Cerebellar nuclear complex (tissue), 1 donor: ENCODE measurements around the gene ANKRD13C.
A peak's percentile ranks its signal among the peaks of the same experiment; 100 is the strongest.

Experiments used
- DNase-seq, 2 experiments: peaks; one replicate each; lab custom pipeline; 2025; lab: John Stamatoyannopoulos, UW

Gene ANKRD13C

DNA sequence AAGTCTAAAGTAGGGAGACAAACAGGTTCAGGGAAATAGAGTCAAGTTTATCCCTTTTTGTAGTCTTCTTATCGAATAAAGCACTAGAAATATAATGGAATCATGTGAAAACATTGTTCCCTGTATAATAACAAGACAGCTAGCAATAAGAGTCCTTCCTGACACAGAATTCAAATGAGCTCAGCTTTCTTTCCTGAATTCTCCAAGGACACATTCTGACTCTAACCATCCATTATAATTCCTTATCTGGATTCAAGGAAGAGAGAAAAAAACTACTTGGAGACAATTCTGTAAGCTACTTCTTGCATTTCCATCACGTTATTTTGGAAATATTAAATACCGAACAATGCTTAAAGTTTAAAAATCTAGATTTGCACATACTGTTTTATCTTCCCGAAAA, 58.8 kb downstream of the ANKRD13C start:
- DNase-seq, result no peak

DNA sequence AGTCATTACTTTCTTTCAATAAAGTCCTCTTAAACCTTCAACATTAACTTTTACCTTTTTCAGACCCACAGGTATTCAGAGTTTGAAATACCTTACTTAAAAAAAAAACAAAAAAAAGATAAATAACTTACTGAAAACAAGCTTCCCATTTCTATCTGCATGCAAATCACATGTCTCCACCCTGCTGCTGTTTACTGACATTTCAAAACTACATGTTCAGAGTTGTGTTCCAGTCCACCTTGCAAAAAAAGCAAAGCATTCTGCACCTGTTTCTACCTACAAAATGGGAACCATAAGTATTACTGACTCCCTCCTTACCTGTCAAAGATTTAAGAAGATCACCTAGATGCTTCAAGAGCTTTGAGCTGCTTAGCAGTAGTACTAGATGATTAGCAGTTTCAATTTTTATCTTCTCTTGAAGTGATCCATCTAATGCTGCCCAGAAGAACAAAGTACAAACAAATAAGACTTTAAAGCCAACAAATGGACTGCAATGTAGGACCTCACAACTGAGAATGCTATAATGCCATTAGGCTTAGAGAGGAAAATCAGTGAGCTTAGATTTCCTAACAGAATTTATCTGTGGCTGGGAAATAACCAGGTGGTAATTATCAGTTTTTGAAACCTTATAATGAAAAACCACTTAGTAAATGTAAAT, 61.2 kb downstream of the ANKRD13C start:
- DNase-seq, result no peak

DNA sequence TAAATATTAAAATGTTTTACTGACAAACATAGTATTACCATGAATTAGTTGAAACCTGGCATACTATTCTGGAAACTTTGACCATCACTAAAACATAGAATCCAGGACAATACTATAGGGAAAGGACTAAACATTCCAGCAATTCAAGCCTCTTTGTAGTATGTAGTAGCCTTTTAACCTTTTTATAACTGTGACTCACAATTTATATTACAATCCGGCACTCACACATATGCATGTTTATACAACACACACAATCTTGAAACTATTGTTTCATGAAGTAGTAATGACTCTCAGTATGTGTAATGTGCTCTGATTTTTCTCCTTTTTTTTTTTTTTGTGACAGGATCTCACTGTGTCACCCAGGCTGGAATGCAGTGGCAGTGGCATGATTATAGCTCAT, 64.3 kb downstream of the ANKRD13C start:
- DNase-seq, result no peak

DNA sequence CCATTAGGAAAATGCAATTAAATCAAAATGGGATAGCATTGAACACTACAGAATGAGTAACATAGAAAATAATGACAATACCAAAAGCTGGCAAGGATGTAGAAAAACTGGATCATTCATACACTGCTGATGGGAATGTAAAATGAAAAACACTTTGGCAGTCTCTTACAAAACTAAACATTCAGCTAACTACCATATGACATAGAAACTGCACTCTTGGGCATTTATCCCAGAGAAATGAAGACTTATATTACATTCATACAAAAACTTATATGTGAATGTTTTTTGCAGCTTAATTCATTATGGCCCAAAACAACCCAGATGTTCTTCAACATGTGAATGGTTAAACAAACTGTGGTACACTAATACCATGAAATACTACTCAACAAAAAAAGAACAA, 66.4 kb downstream of the ANKRD13C start:
- no peak for DNase-seq

DNA sequence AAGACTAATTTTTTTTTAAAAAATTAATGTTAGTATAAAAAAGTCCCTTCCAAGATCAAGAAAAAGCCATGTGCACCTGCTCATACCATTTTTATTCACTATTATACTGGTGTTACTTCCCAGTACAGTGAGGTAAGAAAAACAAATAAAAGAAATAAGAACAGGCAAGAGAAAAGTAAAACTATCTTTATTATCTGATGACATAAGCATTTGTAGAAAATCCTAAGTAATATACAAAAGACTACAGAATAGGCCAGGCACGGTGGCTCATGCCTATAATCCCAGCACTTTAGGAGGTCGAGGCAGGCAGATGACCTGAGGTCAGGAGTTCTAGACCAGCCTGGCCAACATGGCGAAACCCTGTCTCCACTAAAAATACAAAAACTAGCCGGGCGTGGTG, 68.1 kb downstream of the ANKRD13C start:
- no peak for DNase-seq

DNA sequence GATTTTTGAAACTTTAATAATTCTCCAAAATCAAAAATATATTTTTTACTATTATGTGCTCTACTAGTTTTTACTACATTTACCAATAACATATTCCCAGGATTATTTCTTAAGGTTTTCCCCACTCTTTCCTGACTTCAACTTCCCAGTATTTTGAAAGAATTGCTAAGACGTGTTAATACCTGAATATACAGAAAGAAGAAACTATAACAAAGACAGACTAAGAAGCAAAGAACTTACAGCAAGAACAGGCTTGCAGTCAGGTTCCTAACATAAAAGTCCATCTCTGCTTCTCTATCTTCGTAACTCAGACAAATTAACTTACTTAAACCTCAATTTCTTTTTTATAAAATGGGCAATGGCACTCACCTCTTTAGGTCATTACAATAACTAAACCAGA, 70.2 kb downstream of the ANKRD13C start:
- no peak for DNase-seq

DNA sequence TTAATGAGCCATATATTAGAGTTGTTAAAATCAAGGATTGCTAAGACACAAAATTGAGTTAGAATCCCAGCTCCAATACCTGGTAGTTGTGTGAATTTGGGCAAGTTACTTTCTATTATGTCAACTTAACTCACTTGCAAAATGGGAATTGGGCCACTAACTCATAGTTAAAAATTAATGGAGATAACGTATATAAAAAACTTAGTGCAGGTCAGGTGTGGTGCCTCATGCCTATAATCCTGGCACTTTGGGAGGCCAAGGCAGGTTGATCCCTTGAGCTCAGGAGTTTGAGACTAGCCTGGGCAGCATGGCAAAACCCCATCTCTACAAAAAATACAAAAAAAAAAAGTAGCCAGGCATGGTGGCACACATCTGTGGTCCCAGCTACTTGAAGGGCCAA, 75.8 kb downstream of the ANKRD13C start:
- no peak for DNase-seq

DNA sequence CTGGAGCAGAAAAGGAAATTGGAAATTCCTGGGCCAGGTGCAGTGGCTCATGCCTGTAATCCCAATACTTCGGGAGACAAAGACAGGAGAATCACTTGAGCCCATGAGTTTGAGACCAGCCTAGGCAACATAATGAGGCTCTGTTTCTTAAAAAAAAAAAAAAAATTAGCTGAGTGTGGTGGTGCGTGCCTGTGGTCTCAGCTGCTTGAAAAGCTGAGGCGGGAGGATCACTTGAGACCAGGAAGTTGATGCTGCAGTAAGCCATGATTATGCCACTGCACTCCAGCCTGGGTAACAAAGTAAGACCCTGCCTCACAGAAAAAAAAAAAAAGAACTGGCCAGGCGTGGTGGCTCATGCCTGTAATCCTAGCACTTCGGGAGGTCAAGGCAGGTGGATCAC, 76.6 kb downstream of the ANKRD13C start:
- DNase-seq, result no peak

DNA sequence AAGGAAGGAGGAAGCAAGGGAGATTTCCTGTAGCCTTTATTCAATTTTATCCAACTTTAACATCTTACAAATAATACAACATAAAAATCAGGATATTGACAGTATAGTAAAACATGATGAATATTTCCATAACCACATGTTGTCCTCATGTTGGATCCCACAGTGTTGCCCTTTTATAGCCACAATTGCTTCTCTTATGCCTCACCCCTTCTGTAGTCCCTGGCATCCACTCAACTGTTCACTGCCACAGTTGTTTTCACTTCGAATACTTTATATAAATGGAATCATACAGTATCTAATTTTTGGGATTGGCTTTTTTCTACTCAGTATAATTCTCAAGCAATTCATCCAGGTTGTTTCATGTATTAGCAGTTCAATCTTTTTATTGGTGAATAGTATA, 88.6 kb downstream of the ANKRD13C start:
- no peak for DNase-seq

DNA sequence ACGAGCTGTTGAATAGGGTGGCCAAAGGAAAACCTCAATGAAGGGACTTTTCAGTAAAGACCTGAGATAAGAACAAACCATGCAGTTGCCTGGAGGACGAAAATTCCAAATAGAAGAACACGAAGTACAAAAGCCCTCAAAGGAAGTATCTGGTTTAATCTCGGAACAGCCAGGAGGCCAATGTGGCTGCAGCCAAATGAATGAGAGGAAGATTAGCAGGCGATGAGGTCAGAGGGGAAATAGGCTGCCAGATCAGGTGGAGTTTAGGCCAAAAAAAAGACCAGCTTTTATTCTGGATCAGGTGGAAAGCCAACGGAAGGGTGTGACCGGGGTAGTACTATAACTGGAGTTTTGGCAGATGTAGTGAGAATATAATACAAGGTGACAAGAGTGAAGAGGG, 89.7 kb downstream of the ANKRD13C start:
- no peak for DNase-seq

DNA sequence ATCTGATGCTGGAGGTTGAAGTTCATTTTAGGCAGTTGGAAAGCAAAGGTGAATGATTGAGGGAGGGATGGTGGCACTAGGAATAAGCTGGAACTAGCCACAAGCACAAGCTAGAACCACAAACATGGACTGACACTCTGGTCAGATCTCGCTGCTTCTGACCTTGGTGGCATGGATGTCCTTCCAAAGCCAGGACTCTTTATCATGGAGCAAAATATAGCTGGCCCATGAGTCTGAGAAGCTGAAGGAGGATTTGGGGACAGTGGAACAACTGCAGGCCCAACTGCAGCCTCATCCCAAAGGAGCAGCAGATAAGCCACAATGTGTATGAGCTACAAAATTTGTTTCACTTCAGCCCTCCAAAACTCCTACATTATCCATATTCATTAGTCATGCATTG, 97.9 kb downstream of the ANKRD13C start:
- DNase-seq, result no peak

DNA sequence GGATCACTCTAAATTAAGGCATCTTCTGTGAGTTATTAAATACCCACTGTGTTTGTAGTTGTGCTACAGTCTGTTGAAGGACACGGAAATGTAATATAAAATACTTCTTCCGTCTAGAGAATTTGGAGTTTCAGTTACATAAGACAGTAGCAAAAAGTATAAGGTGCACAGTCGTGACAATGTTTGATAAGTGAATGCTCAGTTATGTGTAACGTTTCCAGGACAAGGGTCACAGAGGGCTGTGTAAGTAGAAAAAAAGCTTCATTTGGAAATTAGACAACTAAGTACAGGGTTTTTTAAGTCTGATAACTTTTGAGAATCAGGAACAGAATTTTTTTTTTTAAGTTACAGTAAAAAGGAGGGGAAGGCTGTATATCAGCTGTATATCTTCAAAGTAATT, 105.8 kb downstream of the ANKRD13C start:
- DNase-seq, result no peak

DNA sequence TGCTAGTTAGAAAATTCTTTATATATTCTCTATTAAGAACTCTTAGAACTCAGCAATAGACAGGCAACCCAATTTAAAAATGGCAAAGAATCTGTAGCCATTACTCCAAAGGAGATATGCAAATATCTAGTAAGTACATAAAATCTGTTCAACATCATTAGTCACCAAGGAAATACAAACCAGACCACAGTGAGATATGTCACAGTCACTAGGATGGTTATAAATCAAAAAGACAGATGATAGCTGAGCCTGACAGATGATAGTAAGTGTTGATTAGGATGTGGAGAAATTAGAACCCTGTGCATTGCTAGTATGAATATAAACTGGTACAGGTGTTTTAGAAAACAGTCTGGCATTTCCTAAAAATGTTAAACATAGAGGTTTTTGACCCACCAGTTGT, 106.8 kb downstream of the ANKRD13C start:
- DNase-seq, result no peak

DNA sequence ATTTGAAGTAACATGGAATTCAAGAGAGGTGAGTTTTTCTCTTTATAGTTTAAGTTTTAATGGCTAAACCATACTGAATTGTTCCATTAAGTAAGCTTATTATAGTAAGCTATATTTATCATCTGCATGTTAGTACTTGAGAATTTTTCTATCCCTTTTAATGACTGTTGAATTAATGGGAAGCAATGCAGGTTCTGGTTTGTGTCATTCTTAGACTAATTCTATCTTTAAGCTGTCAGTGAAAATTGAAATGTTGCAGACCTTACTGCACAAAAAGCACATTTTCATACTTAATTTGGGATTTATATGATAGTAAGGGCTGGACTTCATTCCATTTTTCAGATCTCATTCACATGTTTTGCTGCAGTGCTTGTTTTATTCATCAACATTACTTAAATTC, 107.4 kb downstream of the ANKRD13C start:
- no peak for DNase-seq

DNA sequence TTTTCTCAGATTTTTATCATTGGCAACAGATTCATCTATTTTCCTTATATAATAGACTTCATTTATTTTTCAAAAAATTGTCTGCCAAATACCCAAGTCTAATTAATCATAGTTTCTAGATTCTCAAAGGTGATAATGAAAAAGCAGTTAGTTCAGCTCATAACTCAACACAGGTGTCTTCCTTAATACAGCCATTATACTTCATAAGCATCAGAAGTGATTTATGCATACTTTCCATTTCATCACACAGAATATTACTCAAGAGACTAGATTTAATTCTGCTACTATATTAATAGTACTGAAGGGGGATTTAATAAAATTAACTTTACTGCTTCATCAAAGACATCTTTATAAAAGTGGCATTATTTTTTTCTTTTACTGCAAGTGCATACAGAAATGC, 114.6 kb downstream of the ANKRD13C start:
- no peak for DNase-seq

DNA sequence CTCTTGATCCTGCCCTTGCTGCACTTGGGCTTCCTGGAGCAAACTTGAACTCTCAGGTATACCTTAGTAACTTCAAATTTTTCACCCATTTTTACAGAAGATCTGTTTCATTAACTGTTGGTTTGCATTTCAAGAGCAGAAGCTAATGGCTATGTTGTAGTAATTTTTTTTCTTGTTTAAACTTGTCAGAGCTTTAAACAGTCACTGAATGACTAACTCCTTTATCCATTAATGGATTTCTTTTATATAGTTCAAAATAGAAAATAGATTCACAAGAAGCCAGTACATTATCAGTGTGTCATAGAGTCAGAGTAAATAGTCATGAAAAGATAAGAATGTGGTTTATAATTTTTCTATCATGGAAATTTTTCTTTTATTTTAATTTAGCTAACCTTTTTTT, 119.8 kb downstream of the ANKRD13C start:
- DNase-seq, result no peak

DNA sequence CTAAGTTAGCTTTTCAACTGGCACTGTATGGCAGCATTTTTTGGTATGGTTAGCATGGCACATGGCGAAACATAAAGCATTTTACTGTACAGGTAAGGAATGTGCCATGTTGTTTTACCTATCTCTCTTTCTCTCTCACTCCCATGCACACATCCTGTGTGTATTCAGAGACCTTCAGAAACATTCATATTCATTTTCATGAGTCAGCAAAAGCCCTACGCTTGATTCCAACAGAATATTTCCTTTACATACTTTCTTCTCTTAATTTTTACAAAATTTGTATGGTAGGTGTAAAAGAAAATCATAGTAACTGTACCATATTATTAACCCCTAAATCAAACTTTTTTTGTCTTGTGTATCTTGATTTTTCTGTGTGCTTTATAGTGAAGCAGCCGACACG, 123.0 kb downstream of the ANKRD13C start:
- no peak for DNase-seq

DNA sequence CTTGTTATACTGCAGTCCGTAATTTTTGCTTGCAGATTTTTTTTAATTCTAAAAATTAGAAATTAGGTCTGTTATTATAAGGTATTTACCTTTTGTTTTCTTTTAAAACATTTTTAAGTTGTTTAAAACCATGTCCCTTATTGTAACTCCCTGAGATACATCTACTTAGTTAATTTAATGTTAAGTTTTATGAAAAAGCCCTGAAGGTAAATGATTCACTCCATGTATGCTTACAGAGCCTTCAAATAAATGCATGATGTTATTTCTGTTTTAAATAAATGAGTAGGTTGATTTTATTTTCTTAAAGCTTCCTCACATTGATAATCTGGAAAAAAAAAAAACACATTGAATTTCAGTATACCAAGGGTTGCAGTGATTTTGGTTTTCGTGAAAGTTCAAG, 125.9 kb downstream of the ANKRD13C start:
- no peak for DNase-seq

DNA sequence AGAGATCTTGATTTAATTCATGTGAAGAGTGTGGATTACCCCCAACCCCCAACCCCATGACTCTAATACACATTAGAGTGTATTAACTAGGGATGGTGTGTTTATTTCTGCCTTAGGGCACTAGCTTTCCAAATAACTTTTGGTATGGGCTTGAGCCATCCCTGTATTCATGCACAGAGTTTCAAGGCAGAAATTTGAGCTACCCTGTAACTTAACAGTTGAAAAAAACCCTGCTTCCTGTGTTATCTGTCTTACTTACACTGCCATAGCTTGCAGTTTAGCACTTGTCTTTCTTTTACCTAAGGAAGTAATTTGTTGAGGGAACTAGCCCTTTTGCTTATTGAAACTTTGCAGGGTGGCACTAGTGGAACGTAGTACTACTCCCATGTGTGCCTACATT, 127.1 kb downstream of the ANKRD13C start:
- no peak for DNase-seq

DNA sequence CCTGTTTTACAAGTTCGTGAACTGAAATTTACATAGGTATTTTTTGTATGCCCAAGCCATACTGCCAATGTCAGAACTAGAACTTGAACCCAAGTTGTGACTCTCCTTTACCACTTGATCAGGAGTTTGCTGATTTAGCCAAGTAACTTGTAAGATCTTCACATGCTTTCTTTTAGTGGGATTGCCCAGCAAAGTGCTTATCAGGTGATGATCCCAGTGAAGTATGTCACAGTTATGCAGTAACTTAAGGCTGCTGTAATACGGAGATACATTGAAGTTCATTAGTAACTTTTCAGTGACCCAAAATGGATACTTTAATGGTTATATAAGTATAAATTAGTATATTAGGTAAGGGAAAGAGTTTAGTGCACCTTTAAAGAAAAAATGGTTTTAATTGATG, 129.6 kb downstream of the ANKRD13C start:
- no peak for DNase-seq

DNA sequence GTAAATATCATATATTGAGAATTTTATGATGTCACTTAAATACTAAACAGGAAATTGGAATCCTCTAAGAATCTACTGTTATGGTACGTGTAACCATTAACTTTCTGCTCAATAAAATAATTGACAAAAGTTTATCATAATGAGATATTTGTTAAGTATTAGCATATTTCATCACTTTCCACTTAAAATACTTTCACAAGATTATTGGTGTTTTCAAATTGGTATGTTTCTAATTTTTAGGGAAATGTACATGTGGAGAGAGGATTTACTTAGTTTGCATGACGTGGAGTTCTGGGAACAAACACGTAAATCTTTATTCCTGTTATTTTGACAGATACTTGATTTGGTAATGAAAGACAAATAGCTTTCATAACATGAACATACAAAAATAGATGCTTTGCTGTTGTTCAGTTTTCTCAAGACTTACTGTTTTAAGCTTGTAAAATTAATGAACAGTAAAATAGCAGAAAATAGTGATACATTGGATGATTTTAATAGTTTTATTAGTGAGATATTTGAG, 131.7 kb downstream of the ANKRD13C start:
- no peak for DNase-seq

DNA sequence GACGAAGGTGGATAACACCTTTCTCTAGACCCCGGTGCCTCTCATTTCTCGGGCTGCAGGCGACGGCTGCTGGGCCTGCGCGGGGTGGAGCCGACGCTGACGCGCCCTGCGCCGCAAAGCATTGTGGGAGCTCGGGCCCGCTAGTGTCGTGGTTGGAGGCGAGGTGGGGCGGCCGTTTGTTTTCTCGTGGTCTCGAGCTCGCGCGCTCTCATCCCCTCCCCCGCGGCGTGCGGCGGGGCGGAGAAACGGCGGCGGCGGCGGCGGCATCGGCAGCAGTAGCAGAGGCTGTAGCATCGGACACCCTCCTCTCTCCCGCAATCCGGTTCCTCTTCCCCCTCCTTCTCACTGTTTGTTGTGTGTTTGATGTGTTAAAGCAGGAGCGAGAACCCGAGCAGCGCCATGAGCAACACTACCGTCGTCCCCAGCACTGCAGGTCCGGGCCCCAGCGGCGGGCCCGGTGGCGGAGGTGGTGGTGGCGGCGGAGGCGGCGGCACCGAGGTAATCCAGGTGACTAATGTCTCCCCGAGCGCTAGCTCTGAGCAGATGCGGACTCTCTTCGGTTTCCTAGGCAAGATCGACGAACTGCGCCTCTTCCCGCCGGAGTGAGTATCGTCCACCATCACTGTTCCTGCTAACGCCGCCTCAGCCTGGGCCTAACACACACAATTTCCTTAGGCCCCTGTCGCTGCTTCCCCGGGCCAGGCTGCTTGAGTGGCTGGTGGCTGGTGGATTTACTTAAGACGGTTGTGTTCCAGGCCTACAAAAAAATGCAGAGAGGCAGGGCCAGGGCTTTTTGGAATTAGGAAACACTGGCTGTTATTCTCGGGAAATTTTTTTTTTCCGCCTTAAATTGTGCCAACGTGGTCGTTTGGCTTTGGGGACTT, 133.0 kb downstream of the ANKRD13C start, which contains the start of gene SRSF11:
Gene SRSF11, plus strand, starts transcription at position 143 of the 884 bp plus-strand sequence. Its CDS starts 257 bp downstream, at position 400.
- peak in 1 of 2 experiments; percentile 79 for DNase-seq

DNA sequence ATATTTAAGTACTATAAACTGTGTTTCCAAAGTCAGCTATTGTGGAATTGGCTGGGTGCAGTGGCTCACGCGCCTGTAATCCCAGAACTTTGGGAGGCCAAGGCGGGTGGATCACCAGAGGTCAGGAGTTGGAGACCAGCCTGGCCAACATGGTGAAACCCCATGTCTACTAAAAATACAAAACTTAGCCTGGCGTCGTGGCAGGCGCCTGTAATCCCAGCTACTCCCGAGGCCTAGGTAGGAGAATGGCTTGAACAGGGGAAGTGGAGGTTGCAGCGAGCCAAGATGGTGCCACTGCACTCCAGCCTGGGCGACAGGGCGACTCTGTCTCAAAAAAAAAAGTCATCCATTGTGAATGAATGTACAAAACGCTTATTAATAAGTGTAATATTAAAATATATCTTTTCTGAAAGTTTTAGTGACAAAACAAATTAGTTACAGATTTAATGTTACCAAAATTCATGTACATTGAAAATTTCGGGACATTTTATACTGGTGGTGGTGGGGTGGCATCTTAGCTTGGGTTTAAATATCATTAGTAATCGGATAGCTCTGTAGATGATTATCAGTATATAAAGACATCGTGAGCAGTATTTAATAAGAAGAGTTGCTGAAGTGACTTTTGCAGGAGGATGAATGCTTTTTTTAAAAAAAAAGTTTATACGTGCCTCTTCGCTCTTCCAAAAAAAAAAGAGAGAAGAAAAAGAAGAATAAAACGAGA, 133.8 kb downstream of the ANKRD13C start:
- no peak for DNase-seq
